Mesenteric fat pad (tissue), 1 donor: Measurements from ENCODE around the gene CDC16. TPM values are rescaled to one million over a fixed set of nuclear protein-coding genes. Genes with fewer than 3 reads are reported as not detected.
"Not testable (repeated sequence)": the region's sequence is repeated elsewhere in the genome, so short reads cannot be mapped to it uniquely, and the experiment has no call there.

Experiments used
- DNase-seq: peaks from one replicate; pipeline ENCODE4 v3.0.0-alpha.2; 2020; ENCODE audit warnings: low spot score
- total RNA-seq: library from RNA; stranded (reverse); fragmentation: NEBNext Ultra II Directional; extraction: Animal tissue kit (Norgen Biotek cat#: 25700); gene quantifications from one replicate; pipeline ENCODE4 v1.2.1, GENCODE V29; 2021
- donor health status: DM: yes; HTN: yes; CAD: no.

Gene CDC16
- total RNA-seq, 1 donor from 2014 or later, result 70.0 TPM

GRCh38 chr13:114263578-114263977 is 28.9 kb downstream of the CDC16 start:
- DNase-seq, result no peak

GRCh38 chr13:114264313-114264712 is 29.6 kb downstream of the CDC16 start:
- not testable (repeated sequence) for DNase-seq

GRCh38 chr13:114264886-114265611 is 30.4 kb downstream of the CDC16 start:
- DNase-seq, result no peak

GRCh38 chr13:114266241-114266640 is 31.5 kb downstream of the CDC16 start:
- no peak for DNase-seq

- no peak for DNase-seq
Measured at GRCh38 chr13:114268344-114269280, 33.9 kb downstream of the CDC16 start.

GRCh38 chr13:114269281-114269770 is 34.6 kb downstream of the CDC16 start:
- no peak for DNase-seq

- no peak for DNase-seq
Measured at GRCh38 chr13:114272977-114273376, 38.3 kb downstream of the CDC16 start.

- no peak for DNase-seq
Measured at GRCh38 chr13:114275304-114275703, 40.6 kb downstream of the CDC16 start.

GRCh38 chr13:114279146-114279545 is 44.4 kb downstream of the CDC16 start:
- DNase-seq, result no peak

GRCh38 chr13:114279758-114280355 is 45.2 kb downstream of the CDC16 start:
- DNase-seq, result no peak

- peak; percentile 97 for DNase-seq
Measured at GRCh38 chr13:114281351-114282040, 46.8 kb downstream of the CDC16 start, which contains the start of gene UPF3A. Gene UPF3A (plus strand): TSS chr13:114281601. CDS start chr13:114281640, 39 bp downstream.

- DNase-seq, result no peak
Measured at GRCh38 chr13:114282041-114282670, 47.5 kb downstream of the CDC16 start.

- no peak for DNase-seq
Measured at GRCh38 chr13:114283576-114283975, 48.9 kb downstream of the CDC16 start.

GRCh38 chr13:114284680-114285079 is 50.0 kb downstream of the CDC16 start:
- no peak for DNase-seq

GRCh38 chr13:114285166-114285808 is 50.6 kb downstream of the CDC16 start:
- DNase-seq, result no peak

GRCh38 chr13:114286808-114287207 is 52.1 kb downstream of the CDC16 start:
- no peak for DNase-seq

GRCh38 chr13:114288157-114288591 is 53.5 kb downstream of the CDC16 start:
- no peak for DNase-seq

GRCh38 chr13:114296448-114296847 is 61.8 kb downstream of the CDC16 start:
- no peak for DNase-seq

GRCh38 chr13:114296902-114297301 is 62.2 kb downstream of the CDC16 start:
- no peak for DNase-seq

- no peak for DNase-seq
Measured at GRCh38 chr13:114298866-114299265, 64.2 kb downstream of the CDC16 start.
